Liver (tissue), 9 donors: Measurements from ENCODE around the gene NFYC. TPM values are rescaled to one million over a fixed set of nuclear protein-coding genes. Genes with fewer than 3 reads are reported as not detected.
A peak's percentile ranks its signal among the peaks of the same experiment; 100 is the strongest.

Experiments used
- DNase-seq: peaks from one replicate; pipeline ENCODE4 v3.0.0-alpha.2; 2017; ENCODE audit warnings: low spot score
- H3K27ac ChIP-seq, 2 donors: one replicate each; pipeline ENCODE4 v1.7.0; 2013; ENCODE audit warnings: inconsistent platforms in 2 of 2, low read length in 2 of 2, control low read depth in 1 of 2, low read depth in 1 of 2, mild to moderate bottlenecking in 1 of 2
- H3K27me3 ChIP-seq, 4 donors: one replicate each; pipeline versions ENCODE4 v1.6.1 to v1.7.0; 2013; ENCODE audit warnings: low read length in 3 of 4, inconsistent platforms in 1 of 4, mild to moderate bottlenecking in 1 of 4, moderate library complexity in 1 of 4; ENCODE audit not compliant: control insufficient read depth in 4 of 4, insufficient read depth in 4 of 4
- H3K36me3 ChIP-seq, 4 donors: one replicate each; pipeline versions ENCODE4 v1.6.1 to v1.7.0; 2013; ENCODE audit warnings: low read length in 3 of 4, mild to moderate bottlenecking in 3 of 4, low read depth in 1 of 4, moderate library complexity in 1 of 4; ENCODE audit not compliant: control insufficient read depth in 4 of 4, insufficient read depth in 3 of 4
- H3K4me1 ChIP-seq, 4 donors: one replicate each; pipeline versions ENCODE4 v1.6.1 to v1.7.0; 2013; ENCODE audit warnings: low read length in 3 of 4, mild to moderate bottlenecking in 3 of 4, moderate library complexity in 1 of 4; ENCODE audit not compliant: control insufficient read depth in 4 of 4, insufficient read depth in 4 of 4
- H3K4me3 ChIP-seq, 3 donors: one replicate each; pipeline versions ENCODE4 v1.6.1 to v1.7.0; 2013; ENCODE audit warnings: low read length in 3 of 3, control low read depth in 1 of 3, low read depth in 1 of 3, mild to moderate bottlenecking in 1 of 3
- H3K9ac ChIP-seq, 2 donors: one replicate each; pipeline ENCODE4 v1.7.0; 2013; ENCODE audit warnings: low read length in 2 of 2, mild to moderate bottlenecking in 2 of 2, moderate library complexity in 2 of 2, control low read depth in 1 of 2, low read depth in 1 of 2
- H3K9me3 ChIP-seq, 4 donors: one replicate each; pipeline versions ENCODE4 v1.6.1 to v1.7.0; 2013; ENCODE audit warnings: low read length in 3 of 4; ENCODE audit not compliant: control insufficient read depth in 4 of 4
- ATF3 ChIP-seq: IDR thresholded peaks from 2 replicates; pipeline ENCODE4 v1.6.1; 2016; ENCODE audit warnings: antibody characterized with exemption
- CTCF ChIP-seq: fragments of 150-350 bp; IDR thresholded peaks from 2 replicates; pipeline ENCODE4 v1.5.1; 2017; ENCODE audit warnings: improper control_type of control experiment, low read depth, low read length; ENCODE audit not compliant: missing input control
- EGR1 ChIP-seq, 2 donors: IDR thresholded peaks; 2 replicates each; pipeline ENCODE4 v1.6.1; 2016 to 2018; ENCODE audit warnings: antibody characterized with exemption in 2 of 2, low read depth in 2 of 2
- FOXA1 ChIP-seq: IDR thresholded peaks from 2 replicates; pipeline ENCODE4 v1.6.1; 2016; ENCODE audit warnings: antibody characterized with exemption
- GABPA ChIP-seq, 2 donors: IDR thresholded peaks in 1 of 2; conservative IDR thresholded peaks in 1 of 2; 2 replicates each; pipeline ENCODE4 v1.6.1; 2016; ENCODE audit warnings: antibody characterized with exemption in 2 of 2, mild to moderate bottlenecking in 1 of 2, moderate library complexity in 1 of 2
- HNF4A ChIP-seq, 2 donors: conservative IDR thresholded peaks; 2 replicates each; pipeline ENCODE4 v1.6.1; 2016; ENCODE audit warnings: antibody characterized with exemption in 2 of 2, mild to moderate bottlenecking in 2 of 2
- MAX ChIP-seq: IDR thresholded peaks from 2 replicates; pipeline ENCODE4 v1.6.1; 2016; ENCODE audit warnings: antibody characterized with exemption
- NR2F2 ChIP-seq: IDR thresholded peaks from 2 replicates; pipeline ENCODE4 v1.6.1; 2016; ENCODE audit warnings: antibody characterized with exemption
- RAD21 ChIP-seq, 2 donors: IDR thresholded peaks; 2 replicates each; pipeline ENCODE4 v1.6.1; 2016; ENCODE audit warnings: antibody characterized with exemption in 2 of 2, mild to moderate bottlenecking in 2 of 2
- REST ChIP-seq: IDR thresholded peaks from 2 replicates; pipeline ENCODE4 v1.6.1; 2016; ENCODE audit warnings: antibody characterized with exemption, mild to moderate bottlenecking
- RXRA ChIP-seq, 2 donors: IDR thresholded peaks; 2 replicates each; pipeline ENCODE4 v1.6.1; 2017 to 2018; ENCODE audit warnings: antibody characterized with exemption in 2 of 2, mild to moderate bottlenecking in 1 of 2
- SP1 ChIP-seq: IDR thresholded peaks from 2 replicates; pipeline ENCODE4 v1.6.1; 2018; ENCODE audit warnings: antibody characterized with exemption, mild to moderate bottlenecking
- TAF1 ChIP-seq: conservative IDR thresholded peaks from 2 replicates; pipeline ENCODE4 v1.6.1; 2016; ENCODE audit warnings: antibody characterized with exemption, mild to moderate bottlenecking
- YY1 ChIP-seq: IDR thresholded peaks from 2 replicates; pipeline ENCODE4 v1.6.1; 2016; ENCODE audit warnings: antibody characterized with exemption, mild to moderate bottlenecking
- WGBS: extraction: QIAGEN DNeasy Blood & Tissue Kit; methylation state at CpG from one replicate; pipeline ENCODE4 v1.1.7; 2013; 5-methylcytosine and 5-hydroxymethylcytosine counted together
- polyA plus RNA-seq, 2 donors: library from polyadenylated mRNA; stranded (reverse) in 1 of 2; unstranded in 1 of 2; fragments of 200-250 nt in 1 of 2; fragments of >200 nt in 1 of 2; fragmentation: Nextera tagmentation in 1 of 2; extraction: Ambion mirVana in 1 of 2; gene quantifications; one replicate each; pipeline versions ENCODE4 v1.2.1 to v1.2.3, GENCODE V29; 2013 to 2015
- total RNA-seq, 2 donors: library from RNA; depleted of rRNA; stranded (reverse); fragments of >200 nt; gene quantifications; one replicate each; pipeline ENCODE4 v1.2.3, GENCODE V29; 2014
- TF ChIP-seq, protein P1 (sequence below): IDR thresholded peaks from 2 replicates; pipeline ENCODE4 v1.6.1; 2016; ENCODE audit warnings: antibody characterized with exemption
- donor health status: healthy.
- donor health status: healthy.
- donor health status: healthy.
- donor health status: healthy.
- donor health status: healthy.

The NFYC gene
- total and polyA plus RNA-seq, 4 donors = 18.3 to 28.1 (median 26.8) TPM

DNA sequence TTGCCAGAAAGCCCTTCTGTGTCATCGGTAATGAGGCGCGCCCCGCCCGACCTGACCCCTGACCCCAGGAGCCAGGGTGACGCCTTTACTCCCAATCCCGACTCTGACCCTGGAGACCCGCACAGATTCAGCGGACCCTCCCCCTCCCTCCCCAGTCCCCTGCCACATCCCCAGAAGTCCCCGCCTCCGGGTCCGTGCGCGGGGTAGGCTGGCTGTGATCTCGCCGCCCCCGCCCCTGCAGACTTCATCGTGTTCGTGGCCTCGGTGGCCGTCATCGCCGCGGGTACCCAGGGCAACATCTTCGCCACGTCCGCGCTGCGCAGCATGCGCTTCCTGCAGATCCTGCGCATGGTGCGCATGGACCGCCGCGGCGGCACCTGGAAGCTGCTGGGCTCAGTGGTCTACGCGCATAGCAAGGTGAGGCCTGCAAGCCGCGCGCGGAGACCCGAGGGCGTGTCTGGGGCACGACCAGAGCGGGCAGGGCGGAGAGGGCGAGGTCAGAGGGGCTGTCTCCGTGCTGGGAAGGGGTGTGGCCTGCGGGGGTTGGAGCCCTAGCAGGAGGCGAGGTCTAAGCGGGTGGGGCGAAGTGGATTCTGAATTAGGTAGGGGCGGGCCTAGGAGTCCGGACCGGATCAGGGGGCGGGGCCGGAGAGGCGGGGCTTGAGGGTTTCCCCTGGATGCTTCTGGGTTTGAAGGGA is 126.9 kb downstream of the NFYC start:
- no peak overlapping the region for H3K9ac ChIP-seq
- peak in 1 of 2 donors; percentile 14 for TF ChIP-seq RXRA (IDR thresholded peaks at IDR 0.05)
- TF ChIP-seq SP1 = peak; percentile 47
- TF ChIP-seq TAF1 = no peak
- TF ChIP-seq HNF4A (conservative IDR thresholded peaks at IDR 0.05) = peak in 1 of 2 donors; percentile 20
- no peaks in the 10 kb centered on the region for H3K9me3 ChIP-seq
- no peaks in the 10 kb centered on the region for H3K36me3 ChIP-seq
- 15% methylated on average over 59 of the region's 59 CpGs for WGBS
- peak overlapping the region in 2 of 3 donors; percentile 9 to 37 for H3K4me3 ChIP-seq
- peak; percentile 96 for DNase-seq
- peaks cover 4 to 20% (median 12%) of the 10 kb centered on the region in 4 donors for H3K4me1 ChIP-seq
- H3K27me3 ChIP-seq = no peaks in the 10 kb centered on the region
- no peak overlapping the region for H3K27ac ChIP-seq

DNA sequence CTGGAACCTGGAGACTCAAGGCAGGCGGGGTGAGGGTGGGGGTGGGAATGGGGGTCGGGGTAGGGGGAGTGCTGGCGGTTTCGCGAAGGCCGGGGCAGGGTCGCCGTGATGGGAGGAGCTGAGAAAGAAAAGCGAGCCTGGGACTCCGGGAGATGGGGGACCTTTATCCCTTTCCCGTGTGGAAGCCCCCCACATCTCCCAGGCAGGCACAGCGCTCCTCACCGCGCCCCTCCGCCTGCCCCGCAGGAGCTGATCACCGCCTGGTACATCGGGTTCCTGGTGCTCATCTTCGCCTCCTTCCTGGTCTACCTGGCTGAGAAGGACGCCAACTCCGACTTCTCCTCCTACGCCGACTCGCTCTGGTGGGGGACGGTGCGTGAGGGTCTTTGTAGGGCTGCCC is 127.6 kb downstream of the NFYC start:
- H3K9me3 ChIP-seq = no peaks in the 10 kb centered on the region
- TF ChIP-seq FOXA1 = no peak
- TF ChIP-seq SP1 = no peak
- no peak for TF ChIP-seq ATF3
- no peak for TF ChIP-seq TAF1
- no peak for TF ChIP-seq YY1
- TF ChIP-seq EGR1 (IDR thresholded peaks at IDR 0.05; ENCODE audit: low read depth in 2 of 2) = no peak
- no peak for TF ChIP-seq RXRA (IDR thresholded peaks at IDR 0.05)
- TF ChIP-seq, protein P1, sequence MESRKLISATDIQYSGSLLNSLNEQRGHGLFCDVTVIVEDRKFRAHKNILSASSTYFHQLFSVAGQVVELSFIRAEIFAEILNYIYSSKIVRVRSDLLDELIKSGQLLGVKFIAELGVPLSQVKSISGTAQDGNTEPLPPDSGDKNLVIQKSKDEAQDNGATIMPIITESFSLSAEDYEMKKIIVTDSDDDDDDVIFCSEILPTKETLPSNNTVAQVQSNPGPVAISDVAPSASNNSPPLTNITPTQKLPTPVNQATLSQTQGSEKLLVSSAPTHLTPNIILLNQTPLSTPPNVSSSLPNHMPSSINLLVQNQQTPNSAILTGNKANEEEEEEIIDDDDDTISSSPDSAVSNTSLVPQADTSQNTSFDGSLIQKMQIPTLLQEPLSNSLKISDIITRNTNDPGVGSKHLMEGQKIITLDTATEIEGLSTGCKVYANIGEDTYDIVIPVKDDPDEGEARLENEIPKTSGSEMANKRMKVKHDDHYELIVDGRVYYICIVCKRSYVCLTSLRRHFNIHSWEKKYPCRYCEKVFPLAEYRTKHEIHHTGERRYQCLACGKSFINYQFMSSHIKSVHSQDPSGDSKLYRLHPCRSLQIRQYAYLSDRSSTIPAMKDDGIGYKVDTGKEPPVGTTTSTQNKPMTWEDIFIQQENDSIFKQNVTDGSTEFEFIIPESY = no peak
- no peak for TF ChIP-seq RAD21 (IDR thresholded peaks at IDR 0.05)
- TF ChIP-seq HNF4A (conservative IDR thresholded peaks at IDR 0.05) = no peak
- no peak for TF ChIP-seq MAX
- no peak for TF ChIP-seq NR2F2
- TF ChIP-seq GABPA (IDR thresholded peaks at IDR 0.05 in 1 of 2, conservative IDR thresholded peaks at IDR 0.05 in 1 of 2) = no peak
- no peak for TF ChIP-seq CTCF
- TF ChIP-seq REST = no peak
- no peak overlapping the region for H3K9ac ChIP-seq
- DNase-seq = no peak
- H3K27me3 ChIP-seq = no peaks in the 10 kb centered on the region
- H3K4me3 ChIP-seq = no peak overlapping the region
- H3K36me3 ChIP-seq = no peaks in the 10 kb centered on the region
- H3K27ac ChIP-seq = no peak overlapping the region
- H3K4me1 ChIP-seq = peaks cover 4 to 20% (median 12%) of the 10 kb centered on the region in 4 donors
- 61% methylated on average over 26 of the region's 26 CpGs for WGBS
